NK-92 treated with Interleukin-12 subunit alpha and Interleukin-12 subunit beta, amount 100 ng/mL, for 24 hours (cell line): ENCODE measurements around the gene MEGF11.

Source experiments
- DNase-seq: peaks from one replicate; lab custom pipeline; 2025; lab: John Stamatoyannopoulos, UW

Gene MEGF11

DNA sequence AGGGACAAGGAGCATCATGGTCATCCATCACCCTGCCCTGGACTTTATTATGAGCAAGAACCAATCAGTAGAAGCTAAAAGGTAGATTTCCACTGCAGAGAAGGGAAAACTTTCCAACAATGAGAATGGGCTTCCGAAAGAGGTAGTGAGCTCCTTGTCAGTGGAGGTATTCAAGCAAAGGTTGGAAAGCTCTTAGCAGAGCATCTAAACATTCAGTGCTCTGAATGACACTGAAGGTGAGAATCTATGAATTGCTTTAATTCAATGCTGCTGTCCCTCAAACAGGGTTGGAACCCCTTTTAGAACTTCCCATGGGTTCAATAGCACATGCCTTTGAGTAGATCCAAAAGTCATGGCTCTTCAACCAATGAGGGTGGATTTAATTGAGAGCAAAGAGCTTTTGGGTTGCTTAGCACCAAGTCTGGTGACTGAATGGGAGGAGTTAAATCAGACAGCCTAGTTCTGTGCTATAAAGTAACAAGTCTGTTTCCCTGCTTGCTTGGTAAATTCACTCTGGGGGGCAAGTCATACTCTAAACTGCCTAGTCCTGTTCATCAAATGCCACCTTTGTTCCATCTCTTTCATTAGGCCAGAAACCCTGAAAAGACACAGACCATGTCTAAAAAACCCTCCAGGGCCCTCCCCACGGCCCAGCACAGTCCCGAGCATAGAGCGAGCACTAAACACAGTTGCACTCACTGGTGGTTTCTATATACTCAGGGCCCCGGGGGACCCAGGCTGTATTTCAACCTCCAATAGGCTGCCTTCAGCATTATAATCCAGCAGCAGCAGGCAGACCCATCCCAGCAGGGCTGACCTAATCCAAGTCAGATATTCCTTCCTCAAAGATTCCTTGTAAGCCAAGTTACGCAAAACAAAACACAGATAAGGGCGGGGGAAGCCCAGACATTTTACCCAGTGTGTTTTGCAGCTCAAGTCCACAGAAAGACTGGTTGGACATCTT is 161.2 kb downstream of the MEGF11 start:
- DNase-seq: no peak

DNA sequence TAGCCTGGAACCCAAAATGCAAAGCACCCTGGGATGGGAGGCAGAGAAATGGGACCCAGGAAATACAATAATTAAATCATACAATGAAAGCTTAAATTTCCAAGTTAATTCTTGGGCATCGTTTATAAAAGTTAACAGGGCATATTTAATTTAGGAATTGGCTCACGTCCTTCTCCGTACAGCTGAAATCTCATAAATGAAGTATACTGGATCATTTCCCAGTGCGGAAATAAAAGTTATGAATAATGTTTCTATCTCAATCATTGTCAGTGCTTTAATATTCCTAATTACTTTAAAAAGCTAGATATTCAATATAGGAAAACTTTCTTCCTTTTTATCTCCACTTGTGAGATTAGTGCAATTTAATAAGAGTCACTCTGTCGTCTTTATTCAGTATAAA is 164.0 kb downstream of the MEGF11 start:
- DNase-seq: no peak

DNA sequence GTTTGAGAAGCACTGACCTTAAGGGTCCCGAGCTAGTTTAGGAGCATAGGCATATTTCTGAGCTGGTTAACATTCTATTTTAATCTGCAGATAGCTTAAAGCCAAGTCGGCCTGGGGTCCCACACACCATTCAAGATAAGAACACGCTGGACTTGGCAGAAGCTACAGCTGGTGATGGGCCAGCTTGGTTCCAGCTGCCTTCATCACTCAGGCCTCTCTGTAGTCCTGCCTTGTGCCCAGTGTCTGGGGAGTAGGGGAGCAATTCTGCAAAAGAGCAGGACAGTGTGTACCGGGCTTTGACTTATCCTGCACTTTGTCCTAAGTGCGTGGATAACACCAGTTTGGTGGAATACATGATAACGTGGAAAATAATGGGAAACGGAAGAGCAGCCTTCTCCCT is 164.5 kb downstream of the MEGF11 start:
- DNase-seq: no peak

DNA sequence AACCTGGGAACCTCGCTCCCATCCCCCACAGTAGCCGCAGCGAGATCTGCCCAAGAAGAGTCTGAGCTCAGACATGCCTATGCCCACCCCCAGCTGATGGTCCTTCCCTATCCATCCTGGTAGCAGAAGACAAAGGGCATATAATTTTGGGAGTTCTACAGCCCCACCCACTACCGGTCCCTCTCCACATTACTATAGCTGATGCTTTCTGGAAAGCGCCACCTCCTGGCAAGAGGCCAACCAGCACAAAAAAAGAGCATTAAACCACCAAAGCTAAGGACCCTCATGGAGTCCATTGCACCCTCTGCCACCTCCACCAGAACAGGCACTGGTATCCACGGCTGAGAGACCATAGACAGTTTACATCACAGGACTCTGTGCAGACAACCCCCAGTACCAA is 168.4 kb downstream of the MEGF11 start:
- no peak for DNase-seq

DNA sequence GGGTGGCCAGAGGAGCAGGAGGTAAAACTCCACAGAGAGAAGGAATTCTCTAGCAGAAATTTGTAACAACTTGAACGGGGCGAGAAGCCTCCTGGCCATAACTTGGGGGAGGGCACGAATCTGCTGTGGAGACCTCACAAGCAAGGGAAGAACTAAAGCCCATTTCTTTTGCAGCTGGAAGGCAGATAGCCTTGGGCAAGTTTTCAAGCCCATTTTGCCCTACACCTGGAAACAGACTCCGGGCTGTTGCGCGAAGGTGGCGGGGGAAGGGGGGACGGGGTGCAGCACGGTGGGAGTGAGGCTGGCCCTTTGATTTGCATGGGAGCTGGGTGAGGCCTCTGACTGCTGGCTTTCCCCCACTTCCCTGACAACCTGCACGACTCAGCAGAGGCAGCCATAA is 168.8 kb downstream of the MEGF11 start:
- DNase-seq: no peak

DNA sequence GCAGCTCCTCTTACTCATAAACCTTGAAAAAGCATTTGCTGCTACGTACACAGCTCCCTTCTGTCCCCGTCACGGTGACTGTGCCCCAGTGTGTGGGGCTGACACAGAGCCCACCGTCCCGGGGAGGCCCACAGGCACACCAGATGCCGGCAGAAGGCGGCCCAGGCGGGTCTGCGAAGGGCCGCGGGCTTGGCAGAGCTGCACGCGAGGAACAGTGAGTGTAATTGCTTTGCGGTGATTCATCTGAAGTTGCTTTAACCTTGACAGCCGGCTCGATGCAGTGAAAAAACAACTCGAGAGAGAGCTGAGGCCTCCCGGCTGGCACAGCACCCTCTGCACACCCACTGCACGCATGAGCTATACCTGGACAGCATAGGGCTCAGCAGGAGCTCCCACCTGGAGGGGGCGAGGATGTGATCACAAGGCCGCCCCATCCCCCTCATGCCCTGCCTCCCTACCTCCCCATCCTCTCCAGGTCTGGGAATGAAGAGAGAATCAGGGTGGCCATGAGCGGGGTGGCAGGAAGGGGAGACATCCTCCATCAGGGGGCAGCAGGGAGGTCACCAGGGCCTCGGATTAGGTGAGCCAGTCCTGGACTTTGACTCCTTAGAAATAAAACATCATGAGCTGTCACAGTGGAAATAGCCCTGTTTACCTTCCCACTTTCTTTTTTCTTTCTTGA is 172.7 kb downstream of the MEGF11 start:
- no peak for DNase-seq

DNA sequence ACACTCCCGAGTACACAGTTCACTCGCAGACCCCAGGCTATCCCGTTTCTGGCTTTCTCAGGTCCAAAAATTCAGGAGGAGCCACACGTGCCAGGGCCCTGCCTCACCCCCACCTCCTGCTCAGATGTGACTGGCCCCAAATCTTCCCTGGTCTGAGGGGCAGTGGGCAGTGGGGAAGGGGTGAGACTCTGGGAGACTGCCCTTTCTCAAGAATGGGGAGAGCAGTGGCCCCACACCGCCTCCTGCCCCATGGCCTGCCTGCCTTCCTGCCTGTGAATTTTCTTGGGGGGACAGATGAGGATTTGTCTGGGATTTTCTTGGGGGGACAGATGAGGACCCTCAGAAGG is 174.6 kb downstream of the MEGF11 start:
- DNase-seq: no peak

DNA sequence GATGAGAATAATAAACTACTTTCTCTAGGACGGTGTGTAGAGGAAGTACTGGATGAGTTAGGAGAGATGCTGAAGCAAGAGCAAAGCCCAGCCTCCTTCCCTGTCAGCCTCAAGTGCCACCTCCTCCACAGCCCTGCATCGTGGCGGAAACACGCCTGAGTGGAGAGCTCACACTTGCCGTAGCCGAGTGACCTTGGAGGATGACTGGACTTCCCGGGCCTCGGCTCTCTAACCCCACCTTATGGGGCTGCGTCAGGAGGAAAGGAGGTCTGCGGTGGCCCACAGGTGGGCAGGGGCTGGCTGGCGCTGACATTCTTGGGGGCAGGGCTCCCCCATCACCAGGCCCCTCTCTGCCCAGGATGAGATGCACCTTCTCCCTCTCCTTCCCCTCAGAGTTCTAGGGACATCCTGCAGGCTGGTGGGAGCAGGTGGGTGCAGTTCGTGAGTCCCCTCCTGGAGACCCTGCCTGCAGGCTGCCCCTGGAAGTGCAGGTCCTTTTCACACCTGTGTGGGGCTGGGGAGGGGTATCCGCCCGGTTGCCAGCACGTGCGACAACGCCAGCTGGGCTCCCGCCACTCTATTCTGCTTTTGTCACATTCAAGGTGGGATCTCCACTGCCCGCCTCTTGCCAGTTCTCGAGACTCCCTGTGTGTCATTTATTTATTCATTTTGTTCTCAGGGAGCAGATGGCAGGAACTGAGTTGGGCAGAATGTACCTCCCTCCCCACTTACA is 175.2 kb downstream of the MEGF11 start:
- no peak for DNase-seq

DNA sequence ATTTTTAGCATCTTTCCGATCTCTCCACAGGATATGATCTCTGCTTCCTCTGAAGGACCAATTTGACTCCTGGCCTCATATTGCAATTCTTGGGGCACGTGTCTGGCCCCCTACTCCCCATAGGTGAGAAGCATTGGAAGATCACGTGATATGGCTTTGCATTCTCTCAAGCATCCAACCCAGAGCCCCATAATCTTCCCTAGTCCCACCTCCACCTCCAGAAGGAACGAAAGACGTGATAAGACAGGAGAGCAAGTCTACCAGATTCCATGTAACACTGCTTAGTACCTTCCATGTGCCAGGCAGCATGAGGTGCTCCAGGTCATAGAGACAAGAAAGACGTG is 176.3 kb downstream of the MEGF11 start:
- no peak for DNase-seq

DNA sequence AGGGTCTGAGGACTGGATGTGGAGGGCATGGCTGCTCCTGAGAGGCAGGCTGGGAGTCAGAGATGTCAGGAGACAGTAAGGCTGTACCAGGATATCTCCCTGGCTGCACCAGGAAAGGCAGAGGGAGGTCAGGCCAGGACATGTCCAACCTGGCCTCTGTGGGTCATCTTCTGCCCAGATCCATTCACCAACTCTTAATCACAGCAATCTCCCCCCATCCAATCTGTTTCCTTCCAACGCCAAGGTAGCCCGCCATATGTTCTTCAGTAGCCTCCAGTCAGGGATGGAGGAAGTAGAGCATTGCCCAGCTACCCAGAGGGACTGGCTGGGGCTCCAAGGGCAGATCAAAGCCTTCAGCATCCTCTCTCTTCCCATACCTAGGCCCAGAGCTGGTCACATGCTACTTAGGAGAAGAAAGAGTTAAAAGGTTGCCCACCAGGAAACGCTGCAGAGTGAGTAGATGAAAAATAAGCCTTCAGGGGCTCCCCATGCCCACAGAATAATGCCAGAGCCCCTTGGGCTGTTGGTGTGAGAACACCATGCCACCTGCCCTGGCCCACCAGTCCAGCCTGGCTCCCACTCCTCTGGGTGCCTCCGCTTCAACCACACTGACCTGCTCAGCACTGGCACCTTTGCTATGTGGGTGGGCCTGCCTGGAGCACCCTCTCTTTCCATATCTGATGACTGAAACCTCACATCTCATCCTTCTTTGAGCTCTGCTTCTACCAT is 176.8 kb downstream of the MEGF11 start:
- DNase-seq: no peak

DNA sequence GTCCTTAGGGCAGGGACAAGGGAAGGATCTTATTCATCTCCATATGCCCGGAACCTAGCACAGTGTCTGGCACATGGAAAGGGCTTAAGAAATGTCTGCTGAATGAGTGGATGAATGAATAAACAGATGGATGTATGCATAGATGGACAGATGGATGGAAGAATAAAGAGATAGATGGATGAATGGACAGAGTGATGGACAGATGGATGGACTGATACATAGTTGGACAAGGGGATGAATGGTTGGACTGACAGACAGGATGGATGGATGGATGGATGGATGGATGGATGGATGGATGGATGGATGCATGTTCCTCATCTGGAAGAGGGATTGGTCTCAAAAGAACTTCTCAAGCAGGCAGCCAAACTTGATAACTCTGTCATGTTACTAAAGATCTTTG is 177.6 kb downstream of the MEGF11 start:
- no peak for DNase-seq

DNA sequence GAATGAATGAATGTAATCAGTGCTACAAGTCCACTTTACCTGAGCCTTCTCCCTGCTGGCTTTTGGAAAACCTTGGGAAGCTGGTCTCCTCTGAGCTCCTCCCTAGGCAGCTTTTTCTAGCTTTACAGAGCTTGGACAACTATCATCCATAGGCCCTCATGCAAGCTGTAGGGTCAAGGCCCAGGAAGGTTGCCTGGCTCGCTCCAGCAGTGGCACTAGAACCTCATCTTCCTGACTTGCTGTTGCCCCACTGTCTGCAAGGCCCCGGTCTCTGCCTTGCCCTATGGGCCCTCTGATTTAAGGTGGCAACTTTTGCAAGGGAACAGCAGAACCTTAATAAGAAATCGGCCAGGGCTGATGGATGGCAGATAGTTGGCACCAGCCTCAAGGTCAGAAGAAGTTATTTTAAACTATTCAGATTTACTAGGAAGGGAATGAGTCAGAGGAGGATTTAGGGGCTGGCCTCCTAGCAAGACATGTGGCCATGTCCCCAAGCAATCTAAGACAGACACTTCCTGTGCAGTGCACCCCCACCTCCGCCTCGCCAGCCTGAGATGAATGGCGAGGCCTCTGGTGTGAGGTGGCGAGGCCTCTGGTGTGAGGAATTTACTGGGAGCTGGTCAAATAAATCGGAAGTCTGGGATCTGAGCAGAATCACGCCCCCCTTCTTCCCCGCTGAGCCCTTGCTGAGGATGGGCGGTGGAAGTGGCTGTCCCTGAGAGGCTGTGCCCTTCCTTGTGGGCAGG is 180.8 kb downstream of the MEGF11 start:
- no peak for DNase-seq

DNA sequence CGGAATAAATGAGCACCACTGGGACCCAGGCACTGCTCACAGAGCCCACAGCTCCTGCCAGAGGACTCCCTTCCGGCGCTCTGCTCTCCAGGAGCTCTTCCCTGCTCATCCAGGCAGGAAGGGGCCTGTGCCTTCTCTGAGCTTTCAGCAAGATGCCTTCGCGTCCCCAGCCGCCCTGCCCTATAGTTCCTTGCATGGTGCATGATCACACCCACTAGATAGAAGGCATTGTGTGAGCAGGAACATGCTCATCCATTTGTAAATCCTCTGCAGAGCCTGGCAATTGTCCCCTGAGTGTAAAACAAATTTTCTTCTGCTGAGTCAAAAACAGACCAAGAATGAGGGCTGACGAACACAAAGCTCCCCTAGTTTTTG is 181.6 kb downstream of the MEGF11 start:
- DNase-seq: no peak

DNA sequence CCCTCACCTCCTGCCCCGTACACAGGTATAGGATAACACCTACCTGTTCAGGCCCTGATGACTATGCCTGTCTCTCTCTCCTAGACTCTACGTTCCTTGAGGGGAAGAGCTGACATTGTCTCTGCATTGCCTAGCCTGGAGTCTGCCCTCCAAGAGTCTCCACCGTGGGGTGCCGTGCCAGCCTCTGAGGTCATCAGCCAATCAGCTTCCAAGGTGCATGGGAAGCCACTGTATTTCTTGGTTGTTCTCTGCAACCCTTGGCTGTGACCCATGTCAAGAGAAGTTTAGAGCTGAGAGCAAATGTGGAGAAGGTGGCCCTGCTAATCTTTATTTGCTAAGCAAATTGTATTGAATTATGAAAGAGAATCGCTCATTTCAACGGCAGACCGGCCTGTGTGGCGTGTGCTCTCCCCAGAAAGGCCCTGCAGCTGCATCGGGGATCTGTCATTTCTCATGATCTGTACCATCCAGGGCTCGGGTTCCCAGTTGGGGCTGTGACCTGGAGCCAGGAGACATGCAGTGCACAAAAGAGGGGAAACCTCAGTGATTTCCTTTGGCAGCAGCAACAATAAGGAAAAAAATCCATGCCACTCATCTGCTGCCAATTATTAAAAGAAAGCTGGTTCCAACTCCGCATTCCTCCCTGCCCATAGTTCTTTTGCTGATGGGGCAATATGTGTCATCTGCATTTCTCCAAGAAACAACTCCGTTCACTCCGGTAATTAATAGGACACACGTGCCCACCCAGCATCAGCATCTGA is 182.2 kb downstream of the MEGF11 start:
- DNase-seq: no peak

DNA sequence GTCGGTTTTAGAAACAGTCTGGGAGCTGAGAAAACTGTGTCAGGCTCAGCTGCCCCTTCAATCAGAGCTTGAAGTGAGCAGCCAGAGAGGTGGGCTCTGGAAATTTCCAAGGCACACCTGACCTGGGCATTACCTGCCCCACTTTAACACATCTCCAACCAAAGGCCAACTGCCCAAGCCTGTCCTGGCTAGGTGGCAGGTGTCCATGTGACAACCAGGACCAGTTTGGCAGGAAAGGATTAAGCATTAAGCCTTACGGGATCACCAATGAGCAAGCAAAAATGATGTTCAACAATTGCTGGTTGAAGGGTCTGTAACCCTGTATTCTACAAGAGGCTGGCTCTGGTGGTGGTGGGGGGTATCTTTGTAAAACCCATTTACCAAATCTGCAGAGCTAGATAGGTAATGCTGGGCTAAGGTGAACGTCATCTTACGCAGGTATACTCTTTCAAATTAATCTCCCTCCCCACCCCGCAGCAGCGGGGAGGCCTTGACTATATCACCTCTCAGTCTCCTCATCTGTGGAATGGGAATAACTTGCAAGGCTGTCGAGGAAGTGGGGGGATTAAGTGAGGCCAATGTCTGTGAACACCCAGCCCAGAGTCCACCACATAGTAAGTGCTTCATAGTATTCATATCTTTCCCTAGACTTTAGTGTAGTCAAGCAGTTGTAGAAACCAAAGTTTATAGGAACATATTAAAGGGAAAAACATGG is 183.2 kb downstream of the MEGF11 start:
- DNase-seq: no peak

DNA sequence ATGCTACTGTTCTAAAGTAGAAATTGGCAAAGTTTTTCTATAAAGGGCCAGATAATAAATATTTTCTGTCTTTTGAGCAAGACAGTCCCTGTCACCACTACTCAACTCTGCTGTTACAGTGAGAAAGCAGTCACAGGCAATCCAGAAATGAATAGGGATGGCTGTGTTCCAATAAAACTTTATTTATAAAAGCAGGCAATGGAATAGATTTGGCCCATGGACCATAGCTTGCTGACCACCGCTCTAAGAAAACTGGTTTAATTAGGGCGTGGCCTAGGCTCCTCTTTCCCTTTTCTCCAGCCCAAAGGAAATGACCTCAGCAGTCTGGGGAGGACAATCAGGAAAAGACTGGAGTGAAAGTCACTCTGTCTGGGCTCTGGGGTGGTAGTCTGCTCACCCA is 183.8 kb downstream of the MEGF11 start:
- DNase-seq: no peak

DNA sequence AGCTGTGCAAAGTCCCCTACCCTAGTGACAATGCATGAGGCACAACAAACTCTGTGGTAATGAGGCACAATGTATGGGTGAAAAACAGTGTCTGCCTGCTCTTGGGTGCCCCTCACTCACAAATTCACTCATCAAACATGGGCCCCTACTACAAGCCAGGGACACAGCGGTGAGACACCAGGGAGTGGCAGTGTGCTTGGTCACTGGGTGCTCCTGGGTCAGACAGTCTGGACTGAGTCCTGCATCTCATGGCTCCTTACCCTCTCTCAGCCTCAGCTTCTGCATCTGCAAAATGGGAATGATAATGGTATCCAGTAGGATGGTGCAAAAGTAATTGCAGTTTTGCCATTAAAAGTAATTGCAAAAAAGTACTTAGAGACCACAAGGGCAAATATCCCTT is 184.7 kb downstream of the MEGF11 start:
- no peak for DNase-seq

DNA sequence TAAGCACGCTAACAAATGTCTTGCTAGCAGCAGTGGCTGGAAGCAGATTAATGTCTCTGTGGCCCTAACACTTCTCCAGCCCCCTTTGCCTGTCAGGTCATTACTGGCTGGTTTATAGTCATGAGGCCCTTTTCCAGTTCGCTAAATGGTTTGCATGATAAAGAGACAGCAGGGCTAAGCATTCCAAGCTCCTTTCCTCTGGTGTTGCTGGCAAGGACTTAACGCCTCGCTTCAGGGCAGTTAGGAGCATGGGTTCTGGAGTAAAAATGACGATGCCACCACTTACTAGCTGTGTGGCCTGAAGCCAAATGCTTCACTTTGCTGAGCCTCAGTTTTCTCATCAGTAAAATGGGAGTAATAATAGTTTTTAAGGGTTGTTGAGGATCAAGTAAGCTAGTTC is 185.9 kb downstream of the MEGF11 start:
- no peak for DNase-seq

DNA sequence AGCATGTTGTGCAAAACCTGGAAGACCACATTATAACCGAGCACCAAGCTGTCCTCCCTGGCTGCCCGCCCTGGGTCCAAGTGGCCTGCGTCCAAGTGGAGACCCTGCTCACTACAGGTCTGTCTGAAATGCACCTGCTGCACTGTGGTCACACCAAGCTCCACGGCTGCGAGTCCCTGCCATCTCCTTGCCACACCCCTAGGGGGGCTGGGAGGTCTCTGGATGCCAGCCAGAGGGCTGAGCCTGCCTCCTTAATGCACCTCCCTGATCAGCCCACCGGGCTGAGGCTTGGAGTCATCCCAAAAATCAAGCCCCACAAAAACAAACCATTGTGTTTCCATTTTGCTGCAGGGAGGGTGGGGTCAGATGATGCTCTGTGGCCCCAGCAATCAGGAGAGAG is 187.1 kb downstream of the MEGF11 start:
- DNase-seq: no peak

DNA sequence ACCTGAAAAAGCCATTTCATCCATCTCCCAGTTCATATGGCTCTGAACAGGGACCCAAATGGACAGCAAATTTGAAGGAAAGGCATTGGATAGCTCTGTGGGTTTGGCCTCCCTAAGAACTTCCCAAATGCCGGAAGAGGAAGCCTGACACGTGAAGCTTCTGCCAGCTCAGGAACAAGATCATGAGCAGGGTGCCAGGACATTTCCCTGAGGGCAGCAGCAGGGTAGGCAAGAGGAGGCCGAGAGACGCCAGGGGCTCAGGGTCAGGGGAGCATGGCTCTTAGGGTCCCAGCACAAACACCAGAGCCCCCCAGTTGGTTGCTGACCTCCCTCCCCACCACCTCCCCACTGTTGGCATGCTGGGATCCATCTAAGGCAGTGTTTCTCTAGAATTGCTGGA is 187.5 kb downstream of the MEGF11 start:
- no peak for DNase-seq
